GM08714 (cell line): Measurements from ENCODE around the gene U2AF1L4.

Experiments
- H3K4me3 ChIP-seq: fragments of 200-500 bp; sonication (Bioruptor generic); 2 replicates; pipeline ENCODE4 v1.5.1; 2014; ENCODE audit warnings: mild to moderate bottlenecking, low read length, inconsistent platforms
- ZNF274 ChIP-seq: IDR thresholded peaks from 2 replicates; pipeline ENCODE4 v1.6.1; 2012; ENCODE audit warnings: mild to moderate bottlenecking, low read depth, low read length

The U2AF1L4 gene

GRCh38 chr19:35756377-35757230 is 11.4 kb upstream of the U2AF1L4 start, which contains the start of gene HSPB6:
HSPB6 (minus strand) TSS chr19:35757029; CDS start chr19:35757008, 21 bp downstream.
- H3K4me3 ChIP-seq = peak within 1 kb of the TSS; percentile 59
- no peak for TF ChIP-seq ZNF274

GRCh38 chr19:35755550-35756376 is 10.5 kb upstream of the U2AF1L4 start:
- no peak for TF ChIP-seq ZNF274
- no peak overlapping the region for H3K4me3 ChIP-seq

GRCh38 chr19:35755131-35755549 is 9.9 kb upstream of the U2AF1L4 start:
- TF ChIP-seq ZNF274 = no peak
- no peak overlapping the region for H3K4me3 ChIP-seq

- no peak for TF ChIP-seq ZNF274
Measured at GRCh38 chr19:35754370-35755130, 9.3 kb upstream of the U2AF1L4 start.

GRCh38 chr19:35753634-35754369 is 8.6 kb upstream of the U2AF1L4 start:
- no peak for TF ChIP-seq ZNF274
- H3K4me3 ChIP-seq = no peak overlapping the region

More at GRCh38 chr19:35754370-35755130, 9.3 kb upstream of the U2AF1L4 start:
- no peak overlapping the region for H3K4me3 ChIP-seq

- no peak for TF ChIP-seq ZNF274
- no peak overlapping the region for H3K4me3 ChIP-seq
Measured at GRCh38 chr19:35752746-35753350, 7.6 kb upstream of the U2AF1L4 start.

GRCh38 chr19:35751839-35752745 is 6.9 kb upstream of the U2AF1L4 start:
- no peak overlapping the region for H3K4me3 ChIP-seq
- TF ChIP-seq ZNF274 = no peak

- no peak overlapping the region for H3K4me3 ChIP-seq
- no peak for TF ChIP-seq ZNF274
Measured at GRCh38 chr19:35750167-35750566, 4.9 kb upstream of the U2AF1L4 start.

- TF ChIP-seq ZNF274 = no peak
- peak within 1 kb of the TSS; percentile 77 for H3K4me3 ChIP-seq
Measured at GRCh38 chr19:35748106-35749020, 3.1 kb upstream of the U2AF1L4 start, which contains the start of gene LIN37. LIN37 (plus strand) TSS chr19:35748576; CDS start chr19:35748725, 149 bp downstream.

- H3K4me3 ChIP-seq = peak overlapping the region; percentile 91; the same call in 1 of the 2 replicates
- no peak for TF ChIP-seq ZNF274
Measured at GRCh38 chr19:35746531-35746930, 1.3 kb upstream of the U2AF1L4 start.

GRCh38 chr19:35746087-35746462 is 857 bp upstream of the U2AF1L4 start:
- peak overlapping the region; percentile 91 for H3K4me3 ChIP-seq
- TF ChIP-seq ZNF274 = no peak
